Keratinocyte (primary cell): ENCODE results near the gene DIO1. TPM values are rescaled to one million over a fixed set of nuclear protein-coding genes. Genes with fewer than 3 reads are reported as not detected.

Experiments
- DNase-seq: peaks from one replicate; pipeline ENCODE4 v3.0.0-alpha.2; 2011; ENCODE audit warnings: low read depth, missing footprints, low spot score
- FAIRE-seq: peaks from 2 replicates; lab custom pipeline; 2011; peaks lifted over from hg19 to GRCh38; lab: Jason Lieb, UNC
- H2AFZ ChIP-seq: 2 replicates; pipeline ENCODE4 v1.6.0; 2012; ENCODE audit warnings: low read length, control low read depth, inconsistent platforms; ENCODE audit not compliant: control insufficient read depth
- H3K27ac ChIP-seq: 2 replicates; pipeline ENCODE4 v1.5.1; 2011; ENCODE audit warnings: low read length; ENCODE audit not compliant: control insufficient read depth, insufficient read depth
- H3K27me3 ChIP-seq: 3 replicates; pipeline ENCODE4 v1.6.0; 2011; ENCODE audit warnings: low read length; ENCODE audit not compliant: control insufficient read depth, insufficient read depth; ENCODE audit errors: extremely low read depth
- H3K36me3 ChIP-seq, 2 experiments: 2 replicates in 1 of 2; 3 replicates in 1 of 2; pipeline ENCODE4 v1.5.1; 2011; ENCODE audit warnings: low read length in 2 of 2, mild to moderate bottlenecking in 1 of 2; ENCODE audit not compliant: control insufficient read depth in 2 of 2, insufficient read depth in 2 of 2; ENCODE audit errors: extremely low read depth in 1 of 2
- H3K4me1 ChIP-seq: 3 replicates; pipeline ENCODE4 v1.5.1; 2011; ENCODE audit warnings: low read length; ENCODE audit not compliant: control insufficient read depth, insufficient read depth; ENCODE audit errors: extremely low read depth
- H3K4me2 ChIP-seq: 3 replicates; pipeline ENCODE4 v1.6.0; 2011; ENCODE audit warnings: low read depth, low read length; ENCODE audit not compliant: control insufficient read depth, insufficient read depth; ENCODE audit errors: extremely low read depth
- H3K4me3 ChIP-seq, 3 experiments: fragments of 200-600 bp in 1 of 3; sonication (generic) in 1 of 3; 2 replicates in 2 of 3; 3 replicates in 1 of 3; pipeline ENCODE4 v1.5.1; 2011 to 2016; ENCODE audit warnings: low read length in 3 of 3, mild to moderate bottlenecking in 3 of 3, control low read depth in 2 of 3, inconsistent platforms in 1 of 3, low read depth in 1 of 3, mixed read lengths in 1 of 3, mixed run types in 1 of 3, moderate library complexity in 1 of 3; ENCODE audit not compliant: control insufficient read depth in 2 of 3, insufficient read depth in 2 of 3; ENCODE audit errors: extremely low read depth in 1 of 3
- H3K79me2 ChIP-seq: 2 replicates; pipeline ENCODE4 v1.6.0; 2012; ENCODE audit warnings: low read length; ENCODE audit not compliant: control insufficient read depth, insufficient read depth
- H3K9ac ChIP-seq: 3 replicates; pipeline ENCODE4 v1.6.0; 2011; ENCODE audit warnings: low read length; ENCODE audit not compliant: control insufficient read depth, insufficient read depth; ENCODE audit errors: extremely low read depth
- H3K9me1 ChIP-seq: 3 replicates; pipeline ENCODE4 v1.6.0; 2011; ENCODE audit warnings: low read length; ENCODE audit not compliant: control insufficient read depth, insufficient read depth; ENCODE audit errors: extremely low read depth
- H3K9me3 ChIP-seq: 2 replicates; pipeline ENCODE4 v1.5.1; 2012; ENCODE audit warnings: low read depth, low read length; ENCODE audit not compliant: control insufficient read depth
- H4K20me1 ChIP-seq: 3 replicates; pipeline ENCODE4 v1.6.0; 2011; ENCODE audit warnings: low read length; ENCODE audit not compliant: control insufficient read depth, insufficient read depth; ENCODE audit errors: extremely low read depth
- CTCF ChIP-seq, 3 experiments: IDR thresholded peaks in 1 of 3; conservative IDR thresholded peaks in 1 of 3; optimal IDR thresholded peaks in 1 of 3; 2 replicates in 2 of 3; 3 replicates in 1 of 3; pipeline versions ENCODE3 to v1.5.1; 2011; ENCODE audit warnings: low read length in 3 of 3, mild to moderate bottlenecking in 3 of 3, moderate library complexity in 2 of 3, control low read depth in 1 of 3, inconsistent platforms in 1 of 3; ENCODE audit not compliant: insufficient read depth in 2 of 3; ENCODE audit errors: extremely low read depth in 1 of 3
- EZH2 ChIP-seq: IDR thresholded peaks from one replicate; pipeline ENCODE4 v1.6.1; 2012; ENCODE audit warnings: inconsistent platforms, mild to moderate bottlenecking, low read length, moderate library complexity
- dilution Hi-C: fragments of 300-500 bp; cut with MboI; formaldehyde crosslinking; loops from one replicate; pipeline ENCODE4 v1.7.0; 2020; ENCODE audit warnings: low sequenced_read_pairs; ENCODE audit not compliant: extremely low pct_ligation_motif_present
- polyA plus RNA-seq, 5 experiments: library from polyadenylated mRNA; depleted of rRNA in 3 of 5; stranded (reverse) in 3 of 5; stranded (forward) in 1 of 5; unstranded in 1 of 5; fragments of >200 nt; gene quantifications; 1 replicate in 1 of 5; 2 replicates in 3 of 5; 3 replicates in 1 of 5; pipeline versions ENCODE4 v1.2.1 to v1.2.3, GENCODE V29; 2011 to 2012; ENCODE audit warnings: missing spikeins in 2 of 5, low read depth in 1 of 5, low replicate concordance in 1 of 5

DIO1 gene
- polyA plus RNA-seq, 1 donor (not counting 4 experiments of a cell fraction or from before 2014, with no cell fraction given), result not detected

DNA sequence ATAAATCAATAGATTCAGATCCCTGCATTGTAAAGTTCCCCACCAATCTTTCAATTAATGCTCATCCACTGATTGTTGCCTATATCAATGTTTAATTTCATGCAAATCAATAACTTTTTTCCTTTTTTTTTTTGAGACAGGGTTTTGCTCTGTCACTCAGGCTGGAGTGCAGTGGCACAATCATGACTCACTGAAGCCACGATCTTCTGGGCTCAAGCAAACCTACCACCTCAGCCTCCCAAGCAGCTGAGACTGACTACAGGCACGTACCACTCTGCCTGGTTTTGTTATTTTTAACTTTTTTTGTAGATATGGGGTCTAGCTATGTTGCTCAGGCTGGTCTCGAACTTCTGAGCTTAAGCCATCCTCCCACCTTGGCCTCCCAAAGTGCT lies 25.7 kb downstream of the DIO1 start:
- DNase-seq (no peak), FAIRE-seq (no peak)
- Histone ChIP-seq H2AFZ (no peak overlapping the region), H3K4me3 (no peak overlapping the region), H3K79me2 (no peaks in the 10 kb centered on the region), H3K27ac (no peak overlapping the region), H3K4me1 (no peaks in the 10 kb centered on the region), H3K9ac (no peak overlapping the region), H3K9me3 (no peaks in the 10 kb centered on the region), H4K20me1 (no peaks in the 10 kb centered on the region), H3K4me2 (no peak overlapping the region), H3K9me1 (no peaks in the 10 kb centered on the region), H3K36me3 (peaks cover 4% of the 10 kb centered on the region in 2 experiments), H3K27me3 (no peaks in the 10 kb centered on the region)
- TF ChIP-seq EZH2, result no peak
- TF ChIP-seq CTCF (optimal IDR thresholded peaks at IDR 0.05 in 1 of 3, IDR thresholded peaks at IDR 0.05 in 1 of 3, conservative IDR thresholded peaks at IDR 0.05 in 1 of 3; ENCODE audit: extremely low read depth in 1 of 3, insufficient read depth in 2 of 3, low read length in 3 of 3), result no peak
- dilution Hi-C loops, result no loop called here

DNA sequence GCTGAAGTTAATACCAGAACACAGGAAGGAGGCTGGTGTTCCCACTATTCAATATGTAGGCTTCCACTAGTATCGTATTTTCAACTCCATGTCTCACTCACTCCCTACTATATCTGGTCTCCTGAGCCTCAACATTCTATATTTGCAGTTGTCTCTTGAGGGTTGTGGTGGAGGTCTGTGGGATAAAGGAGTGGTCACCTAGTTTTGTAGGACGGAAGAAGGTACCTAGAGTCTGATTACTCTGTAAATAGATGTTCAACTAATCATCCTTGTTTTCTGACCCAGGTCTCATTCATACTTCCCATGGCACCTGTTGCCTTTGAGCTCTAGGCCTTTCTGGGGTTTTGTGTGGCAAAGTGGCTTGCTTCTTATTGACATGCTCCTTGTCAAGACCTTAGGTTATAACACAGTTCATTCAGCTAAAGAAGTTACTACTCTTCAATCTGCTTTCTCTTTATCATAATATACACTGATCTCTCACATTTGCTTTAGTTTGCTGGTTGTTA lies 33.4 kb downstream of the DIO1 start:
- H3K4me2 ChIP-seq, result no peak overlapping the region
- H3K9me1 ChIP-seq, result no peaks in the 10 kb centered on the region
- peaks cover 4 to 10% of the 10 kb centered on the region in 2 experiments for H3K36me3 ChIP-seq
- FAIRE-seq, result no peak
- H3K4me3 ChIP-seq, result no peak overlapping the region
- no peaks in the 10 kb centered on the region for H3K27me3 ChIP-seq
- H3K9ac ChIP-seq, result no peak overlapping the region
- H3K27ac ChIP-seq, result no peak overlapping the region
- no peaks in the 10 kb centered on the region for H3K4me1 ChIP-seq
- H4K20me1 ChIP-seq, result no peaks in the 10 kb centered on the region
- no peaks in the 10 kb centered on the region for H3K79me2 ChIP-seq
- H2AFZ ChIP-seq, result no peak overlapping the region
- no peak for DNase-seq
- dilution Hi-C loops, result no loop called here
- TF ChIP-seq CTCF (optimal IDR thresholded peaks at IDR 0.05 in 1 of 3, IDR thresholded peaks at IDR 0.05 in 1 of 3, conservative IDR thresholded peaks at IDR 0.05 in 1 of 3; ENCODE audit: extremely low read depth in 1 of 3, insufficient read depth in 2 of 3, low read length in 3 of 3) (no peak), EZH2 (no peak)
- peaks cover under 1% of the 10 kb centered on the region for H3K9me3 ChIP-seq
